Dendritic cell treated with granulocyte-macrophage colony-stimulating factor and Interleukin-4, amounts not matched to agents 40 ng/mL and 50 ng/mL, for 4 days (primary cell): Measurements from ENCODE around the gene RDH8.

Experiments
- H3K27ac Mint-ChIP-seq: one replicate; pipeline ENCODE4 v1.8.0; 2022; ENCODE audit warnings: mild to moderate bottlenecking, mixed read lengths
- H3K27me3 Mint-ChIP-seq: one replicate; pipeline ENCODE4 v1.8.0; 2022; ENCODE audit warnings: mild to moderate bottlenecking, mixed read lengths
- H3K36me3 Mint-ChIP-seq: one replicate; pipeline ENCODE4 v1.8.0; 2022; ENCODE audit warnings: low read depth, mixed read lengths
- H3K4me1 Mint-ChIP-seq: one replicate; pipeline ENCODE4 v1.8.0; 2022; ENCODE audit warnings: low read depth, mixed read lengths
- H3K4me3 Mint-ChIP-seq: one replicate; pipeline ENCODE4 v1.8.0; 2022; ENCODE audit warnings: mild to moderate bottlenecking, moderate library complexity, mixed read lengths
- H3K9me3 Mint-ChIP-seq: one replicate; pipeline ENCODE4 v1.8.0; 2022; ENCODE audit warnings: mixed read lengths
- intact Hi-C: fragments of 100-400 bp; cut with micrococcal nuclease; formaldehyde crosslinking; loops from one replicate; pipeline ENCODE4 v1.15.0; 2022

Gene RDH8

GRCh38 chr19:9995084-9995483, 18.2 kb upstream of the RDH8 start:
- H3K9me3 Mint-ChIP-seq = no peaks in the 10 kb centered on the region
- peaks cover 25% of the 10 kb centered on the region for H3K27me3 Mint-ChIP-seq
- no peak overlapping the region for H3K4me3 Mint-ChIP-seq
- H3K4me1 Mint-ChIP-seq = no peaks in the 10 kb centered on the region
- H3K36me3 Mint-ChIP-seq = no peaks in the 10 kb centered on the region
- H3K27ac Mint-ChIP-seq = no peak overlapping the region
- intact Hi-C loops = no loop called here

- no peaks in the 10 kb centered on the region for H3K9me3 Mint-ChIP-seq
- H3K4me1 Mint-ChIP-seq = no peaks in the 10 kb centered on the region
- intact Hi-C loops = no loop called here
- H3K27ac Mint-ChIP-seq = no peak overlapping the region
- H3K36me3 Mint-ChIP-seq = no peaks in the 10 kb centered on the region
- H3K4me3 Mint-ChIP-seq = no peak overlapping the region
- H3K27me3 Mint-ChIP-seq = peaks cover 27% of the 10 kb centered on the region
Measured at GRCh38 chr19:9995999-9996398, 17.3 kb upstream of the RDH8 start.

- Mint-ChIP-seq H3K27ac (no peak overlapping the region), H3K27me3 (peaks cover 27% of the 10 kb centered on the region), H3K4me1 (no peaks in the 10 kb centered on the region), H3K4me3 (no peak overlapping the region), H3K9me3 (no peaks in the 10 kb centered on the region), H3K36me3 (no peaks in the 10 kb centered on the region)
- intact Hi-C loops = no loop called here
Measured at GRCh38 chr19:9996541-9996940, 16.7 kb upstream of the RDH8 start.

- Mint-ChIP-seq H3K36me3 (no peaks in the 10 kb centered on the region), H3K4me1 (no peaks in the 10 kb centered on the region), H3K27ac (no peak overlapping the region), H3K9me3 (no peaks in the 10 kb centered on the region), H3K27me3 (peaks cover 31% of the 10 kb centered on the region), H3K4me3 (no peak overlapping the region)
- intact Hi-C loops = loop anchor here (2.0 kb wide), 1 partner anchor 65 kb away; no protein-coding TSS in a partner anchor
Measured at GRCh38 chr19:10000171-10000826, 13.0 kb upstream of the RDH8 start.

- H3K4me1 Mint-ChIP-seq = no peaks in the 10 kb centered on the region
- H3K27ac Mint-ChIP-seq = no peak overlapping the region
- peaks cover 37% of the 10 kb centered on the region for H3K27me3 Mint-ChIP-seq
- H3K9me3 Mint-ChIP-seq = no peaks in the 10 kb centered on the region
- intact Hi-C loops = loop anchor here (2.0 kb wide), 1 partner anchor 67 kb away; no protein-coding TSS in a partner anchor
- H3K4me3 Mint-ChIP-seq = no peak overlapping the region
- no peaks in the 10 kb centered on the region for H3K36me3 Mint-ChIP-seq
Measured at GRCh38 chr19:10001899-10002298, 11.4 kb upstream of the RDH8 start.

GRCh38 chr19:10003271-10003670, 10.0 kb upstream of the RDH8 start:
- intact Hi-C loops = no loop called here
- Mint-ChIP-seq H3K27me3 (peaks cover 41% of the 10 kb centered on the region), H3K36me3 (no peaks in the 10 kb centered on the region), H3K4me1 (no peaks in the 10 kb centered on the region), H3K27ac (no peak overlapping the region), H3K9me3 (no peaks in the 10 kb centered on the region), H3K4me3 (no peak overlapping the region)

- Mint-ChIP-seq H3K4me1 (peaks cover under 1% of the 10 kb centered on the region), H3K27me3 (peaks cover 43% of the 10 kb centered on the region), H3K27ac (no peak overlapping the region), H3K36me3 (no peaks in the 10 kb centered on the region), H3K9me3 (no peaks in the 10 kb centered on the region), H3K4me3 (no peak overlapping the region)
- intact Hi-C loops = no loop called here
Measured at GRCh38 chr19:10004617-10005016, 8.7 kb upstream of the RDH8 start.

- Mint-ChIP-seq H3K36me3 (no peaks in the 10 kb centered on the region), H3K4me1 (peaks cover 6% of the 10 kb centered on the region), H3K27ac (no peak overlapping the region), H3K9me3 (no peaks in the 10 kb centered on the region), H3K4me3 (no peak overlapping the region), H3K27me3 (peaks cover 46% of the 10 kb centered on the region)
- intact Hi-C loops = no loop called here
Measured at GRCh38 chr19:10005632-10006334, 7.5 kb upstream of the RDH8 start.

GRCh38 chr19:10006335-10006708, 7.0 kb upstream of the RDH8 start:
- Mint-ChIP-seq H3K4me1 (peaks cover 6% of the 10 kb centered on the region), H3K27ac (no peak overlapping the region), H3K27me3 (peaks cover 52% of the 10 kb centered on the region), H3K4me3 (no peak overlapping the region), H3K9me3 (no peaks in the 10 kb centered on the region), H3K36me3 (no peaks in the 10 kb centered on the region)
- intact Hi-C loops = no loop called here

GRCh38 chr19:10006752-10007323, 6.4 kb upstream of the RDH8 start:
- peaks cover 54% of the 10 kb centered on the region for H3K27me3 Mint-ChIP-seq
- H3K4me1 Mint-ChIP-seq = peaks cover 6% of the 10 kb centered on the region

GRCh38 chr19:10007371-10008183, 5.7 kb upstream of the RDH8 start:
- intact Hi-C loops = no loop called here
- no peaks in the 10 kb centered on the region for H3K36me3 Mint-ChIP-seq
- no peak overlapping the region for H3K4me3 Mint-ChIP-seq
- H3K9me3 Mint-ChIP-seq = no peaks in the 10 kb centered on the region
- H3K27ac Mint-ChIP-seq = no peak overlapping the region
- H3K27me3 Mint-ChIP-seq = peaks cover 62% of the 10 kb centered on the region
- H3K4me1 Mint-ChIP-seq = peaks cover 6% of the 10 kb centered on the region

More at GRCh38 chr19:10006752-10007323, 6.4 kb upstream of the RDH8 start:
- intact Hi-C loops = no loop called here
- H3K9me3 Mint-ChIP-seq = no peaks in the 10 kb centered on the region
- H3K36me3 Mint-ChIP-seq = no peaks in the 10 kb centered on the region
- H3K27ac Mint-ChIP-seq = no peak overlapping the region
- H3K4me3 Mint-ChIP-seq = no peak overlapping the region

- H3K36me3 Mint-ChIP-seq = no peaks in the 10 kb centered on the region
- no peak overlapping the region for H3K4me3 Mint-ChIP-seq
- H3K4me1 Mint-ChIP-seq = peaks cover 6% of the 10 kb centered on the region
- H3K27ac Mint-ChIP-seq = no peak overlapping the region
- intact Hi-C loops = no loop called here
- H3K27me3 Mint-ChIP-seq = peaks cover 63% of the 10 kb centered on the region
- no peaks in the 10 kb centered on the region for H3K9me3 Mint-ChIP-seq
Measured at GRCh38 chr19:10008184-10008765, 5.0 kb upstream of the RDH8 start.

GRCh38 chr19:10009714-10010224, 3.5 kb upstream of the RDH8 start:
- no peaks in the 10 kb centered on the region for H3K36me3 Mint-ChIP-seq
- peaks cover 72% of the 10 kb centered on the region for H3K27me3 Mint-ChIP-seq
- peaks cover 6% of the 10 kb centered on the region for H3K4me1 Mint-ChIP-seq
- H3K9me3 Mint-ChIP-seq = no peaks in the 10 kb centered on the region
- intact Hi-C loops = no loop called here
- no peak overlapping the region for H3K4me3 Mint-ChIP-seq
- no peak overlapping the region for H3K27ac Mint-ChIP-seq
